ENCODE data around the gene WWOX.
"Not testable (repeated sequence)": the region's sequence is repeated elsewhere in the genome, so short reads cannot be mapped to it uniquely, and the experiment has no call there.

WWOX gene

GRCh38 chr16:78592111-78592510, 492.7 kb downstream of the WWOX start:
- no peak for DNase-seq

DNA sequence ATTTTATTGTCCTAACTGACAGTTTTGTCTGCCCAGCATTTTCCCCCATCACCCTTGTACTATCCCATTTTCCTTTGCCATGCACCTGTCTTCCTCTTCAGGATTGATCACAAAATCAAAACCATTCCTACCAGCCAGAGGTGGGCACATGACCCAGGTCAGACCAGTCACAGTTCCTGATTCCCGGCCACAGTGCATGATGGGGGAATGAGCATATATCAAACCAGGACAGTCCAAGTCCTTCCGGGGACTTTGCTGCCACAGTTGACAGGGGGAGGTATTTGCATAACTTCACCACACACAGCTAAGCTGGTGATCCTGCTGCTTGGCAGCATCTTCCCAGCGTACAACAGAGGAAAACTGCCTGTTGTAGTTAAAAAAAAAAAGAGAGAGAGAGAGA, 493.9 kb downstream of the WWOX start:
- no peak for DNase-seq

DNA sequence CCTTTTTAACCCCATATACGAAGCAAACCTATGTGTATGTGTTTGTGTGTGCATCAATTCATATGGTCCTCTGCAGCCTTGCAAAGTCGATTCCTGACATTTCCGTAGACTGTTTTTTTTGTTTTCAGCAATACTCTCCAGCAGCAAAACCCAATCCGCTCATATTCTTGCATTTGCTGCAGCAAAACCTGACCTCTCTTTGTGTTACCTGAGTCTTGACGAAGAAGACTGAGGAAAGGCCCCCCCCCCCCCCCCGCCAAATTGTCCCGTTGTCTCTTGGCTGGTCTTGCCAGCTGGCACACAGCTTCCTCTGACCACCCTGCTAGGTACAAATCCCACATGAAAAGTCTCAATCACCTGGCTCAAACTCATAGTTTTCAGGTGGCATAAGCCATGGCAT, 494.7 kb downstream of the WWOX start:
- no peak for DNase-seq

DNA sequence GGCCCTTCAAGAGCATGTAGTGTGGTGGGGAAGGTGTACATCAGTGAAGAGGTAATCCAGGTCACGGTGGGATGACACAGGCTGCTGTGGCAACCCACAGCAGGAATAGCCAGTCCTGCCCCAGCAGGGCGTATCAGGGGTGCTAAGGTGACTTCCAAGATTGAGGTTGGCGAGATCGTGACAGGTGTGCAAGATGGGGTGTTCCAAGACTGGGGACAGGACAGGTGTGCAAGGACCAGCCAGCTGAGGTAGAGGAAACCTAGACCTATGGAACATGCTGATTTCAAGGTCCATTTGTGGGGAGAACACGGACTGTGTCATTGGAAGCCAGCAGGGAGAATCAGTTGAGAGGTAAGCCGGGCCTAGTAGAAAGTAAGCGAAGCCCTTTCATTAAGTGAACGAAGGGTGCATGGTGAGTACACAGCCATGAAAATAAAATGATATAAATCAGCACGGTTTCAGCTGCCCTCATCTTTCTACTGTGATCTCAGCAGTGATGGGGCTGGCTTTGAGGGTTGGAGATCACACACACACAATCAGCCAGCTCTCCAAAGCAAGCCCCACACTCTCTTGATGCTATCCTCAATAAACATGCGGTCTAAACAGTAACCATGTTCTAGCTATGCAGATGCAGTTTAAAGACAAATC, 497.0 kb downstream of the WWOX start:
- no peak for DNase-seq

GRCh38 chr16:78596996-78597422, 497.6 kb downstream of the WWOX start:
- no peak for DNase-seq

- DNase-seq = no peak
Measured at GRCh38 chr16:78597809-78598570, 498.5 kb downstream of the WWOX start.

GRCh38 chr16:78599271-78599670, 499.8 kb downstream of the WWOX start:
- DNase-seq = no peak

GRCh38 chr16:78604423-78605062, 505.1 kb downstream of the WWOX start:
- DNase-seq = not testable (repeated sequence)

DNA sequence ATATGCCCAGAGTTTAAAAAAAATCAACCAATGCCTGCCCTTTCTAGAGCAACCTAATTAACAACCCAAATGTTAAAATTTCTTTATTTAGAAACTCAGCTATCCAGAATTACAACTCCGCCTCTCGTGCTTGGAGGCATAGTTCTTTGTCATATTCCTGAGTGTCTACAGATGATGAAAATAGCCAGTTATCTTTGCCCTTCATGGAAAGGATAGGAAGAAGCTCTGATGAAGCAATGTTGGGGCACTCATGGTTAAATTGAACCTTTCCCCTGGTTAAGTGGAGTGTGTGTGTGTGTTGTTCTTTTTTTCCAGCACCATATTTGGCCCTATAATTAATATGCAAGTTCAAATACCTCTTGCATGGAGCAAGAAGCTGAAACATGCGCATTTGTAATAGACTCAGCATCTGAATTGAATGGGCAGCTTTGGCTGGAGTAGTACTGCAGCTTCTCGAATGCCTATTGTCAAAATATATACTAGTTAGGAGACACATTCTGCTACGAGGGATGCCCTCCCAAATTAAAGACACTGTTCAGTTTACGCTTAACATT, 506.2 kb downstream of the WWOX start:
- no peak for DNase-seq

DNA sequence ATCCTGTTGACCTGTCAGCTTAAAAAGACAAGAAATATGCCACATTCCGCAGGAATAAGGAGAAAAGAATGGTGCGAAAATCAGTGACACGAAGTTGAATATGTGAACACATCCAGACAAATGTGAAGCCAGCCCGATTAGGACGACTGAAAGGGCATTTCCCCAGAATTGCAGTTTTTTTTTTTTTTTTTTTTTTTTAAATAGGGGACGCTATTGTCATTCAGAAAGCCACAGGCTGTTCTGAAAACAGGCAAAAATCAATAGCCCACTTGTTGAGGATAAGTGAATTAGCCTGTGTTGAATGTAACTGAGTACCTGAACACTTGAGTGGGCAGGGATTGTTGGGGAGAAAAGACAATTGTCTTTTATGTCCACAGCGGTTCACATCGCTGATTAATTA, 507.1 kb downstream of the WWOX start:
- DNase-seq = no peak

DNA sequence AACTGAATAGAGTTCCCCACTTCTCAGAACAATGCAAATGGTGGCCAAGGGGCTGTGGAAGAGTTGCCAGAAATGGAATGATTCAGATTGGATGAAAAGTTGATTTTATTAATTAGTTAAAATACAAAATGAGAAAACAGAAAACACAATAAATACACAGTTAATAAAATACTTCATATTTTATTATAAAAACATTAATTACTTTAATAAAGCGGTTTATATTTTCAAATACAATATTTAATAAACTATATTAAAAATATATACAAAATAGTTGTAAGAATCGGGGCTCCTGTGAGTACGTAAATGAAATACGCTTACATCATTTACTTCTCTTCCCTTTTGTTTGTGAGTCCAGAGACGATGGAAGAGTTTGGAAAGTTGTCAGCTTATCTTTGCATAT, 507.6 kb downstream of the WWOX start:
- no peak for DNase-seq

DNA sequence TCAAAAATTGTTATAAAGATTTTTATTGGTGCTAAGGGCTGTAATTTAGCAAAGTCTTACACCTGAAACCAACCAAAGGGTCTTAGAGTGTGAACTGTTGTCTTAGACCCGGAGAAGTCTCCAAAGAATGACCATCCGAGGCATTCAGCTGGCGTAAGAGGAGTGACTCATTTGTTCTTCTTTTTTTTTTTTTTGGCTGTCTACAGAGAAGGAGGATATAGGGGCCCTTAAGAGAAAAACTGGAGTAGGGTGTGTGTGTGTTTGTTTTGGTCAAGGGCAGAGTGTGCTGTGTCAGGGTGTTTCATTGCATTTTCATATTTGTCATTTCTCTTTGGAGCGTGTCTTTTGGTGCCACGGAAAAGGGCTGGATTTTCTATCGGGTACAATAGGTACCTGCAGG, 508.0 kb downstream of the WWOX start:
- no peak for DNase-seq

GRCh38 chr16:78608305-78608776, 508.9 kb downstream of the WWOX start:
- no peak for DNase-seq

- DNase-seq = no peak
Measured at GRCh38 chr16:78609402-78610274, 510.2 kb downstream of the WWOX start.

DNA sequence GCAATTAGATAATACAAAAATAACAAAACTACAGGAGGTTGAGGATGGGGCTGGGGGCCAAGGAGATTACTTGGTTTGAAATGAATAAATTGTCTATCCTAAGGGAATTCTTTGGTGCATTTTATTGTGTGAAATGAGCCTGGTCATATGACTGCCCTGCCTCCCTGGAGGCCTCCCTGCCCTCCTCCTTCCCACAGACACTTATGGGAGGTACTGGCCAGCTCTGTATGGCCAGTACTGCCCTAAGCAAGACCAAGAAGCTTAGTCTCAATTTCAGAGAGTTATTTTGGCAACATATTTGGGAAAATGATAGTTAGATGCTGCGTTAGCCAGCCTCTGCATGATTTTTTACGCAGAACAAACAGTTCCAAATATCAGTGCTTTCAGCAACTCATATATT, 511.9 kb downstream of the WWOX start:
- DNase-seq = no peak

GRCh38 chr16:78619811-78620210, 520.4 kb downstream of the WWOX start:
- no peak for DNase-seq

GRCh38 chr16:78620291-78620690, 520.8 kb downstream of the WWOX start:
- DNase-seq = no peak

- DNase-seq = no peak
Measured at GRCh38 chr16:78623796-78624195, 524.3 kb downstream of the WWOX start.

- DNase-seq = no peak
Measured at GRCh38 chr16:78624366-78624765, 524.9 kb downstream of the WWOX start.

DNA sequence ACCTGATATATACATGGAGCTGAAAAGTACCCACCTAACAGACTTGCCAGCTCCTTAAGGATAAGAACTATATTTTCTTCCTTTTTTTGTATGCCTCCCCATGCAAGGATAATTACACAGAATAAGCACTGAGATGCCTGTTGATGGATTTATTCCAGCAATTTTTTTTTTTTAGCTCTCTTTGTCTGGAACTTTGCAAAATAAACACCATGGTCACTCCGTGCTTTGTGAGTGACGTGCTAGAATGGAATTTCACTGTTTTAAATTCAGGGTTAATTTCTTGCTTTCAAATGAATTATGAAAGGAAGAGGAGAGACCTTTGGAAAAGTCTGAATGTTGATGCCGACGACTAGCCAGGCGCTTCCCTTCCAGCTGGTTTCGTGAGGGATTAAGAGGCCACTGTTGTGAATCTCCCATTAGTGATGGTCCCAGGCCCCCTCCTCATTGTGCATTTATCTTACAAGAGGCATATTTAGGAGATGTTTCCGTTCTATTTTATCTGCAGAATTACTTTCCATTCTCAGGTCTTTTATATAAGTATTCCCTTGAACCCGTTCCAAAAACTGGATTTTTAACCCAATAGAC, 529.1 kb downstream of the WWOX start:
- no peak for DNase-seq

GRCh38 chr16:78629173-78629572, 529.7 kb downstream of the WWOX start:
- DNase-seq = no peak

DNA sequence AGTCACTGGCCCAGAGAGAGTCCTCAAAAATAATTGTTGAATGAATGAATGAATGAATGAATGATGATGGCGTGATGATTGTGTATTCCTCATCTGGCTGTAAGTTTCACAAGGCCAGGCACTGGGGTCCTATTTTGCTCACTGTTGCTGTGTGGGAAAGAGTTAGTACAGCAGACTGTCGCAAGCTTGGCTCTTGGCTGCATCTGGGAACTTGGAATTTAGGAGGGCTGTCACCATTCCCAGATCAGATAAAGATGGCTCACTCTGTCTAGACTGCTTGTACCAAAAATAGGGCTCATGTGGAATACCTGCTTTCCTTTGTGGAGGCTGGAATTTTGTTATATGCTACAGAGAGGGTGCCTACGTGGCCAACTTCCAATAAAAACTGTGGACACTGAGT, 530.6 kb downstream of the WWOX start:
- no peak for DNase-seq
